HEK293 (cell line): ENCODE results near the gene STOX1.
A peak's percentile ranks its signal among the peaks of the same experiment; 100 is the strongest.

Experiments
- CTCF ChIA-PET: fragments of 350-600 bp; formaldehyde crosslinking; extraction: SDS; loops from one replicate; lab custom pipeline; 2021; ENCODE audit warnings: antibody characterized with exemption; lab: Yijun Ruan, JAX
- POLR2A ChIA-PET: fragments of 300-600 bp; formaldehyde crosslinking; extraction: SDS; loops from one replicate; lab custom pipeline; 2020; ENCODE audit warnings: antibody characterized with exemption, inconsistent platforms; lab: Yijun Ruan, JAX
- H3K27ac ChIP-seq: fragments of 200-500 bp; sonication (Bioruptor generic); 2 replicates; pipeline ENCODE4 v1.5.1; 2014; ENCODE audit warnings: low read depth, low read length, control low read depth, inconsistent platforms; ENCODE audit errors: extremely low read depth
- H3K36me3 ChIP-seq, 2 experiments: fragments of 200-500 bp in 1 of 2; sonication (Bioruptor generic) in 1 of 2; 1 replicate in 1 of 2; 2 replicates in 1 of 2; pipeline ENCODE4 v1.5.1; 2014 to 2017; ENCODE audit warnings: inconsistent platforms in 2 of 2, low read length in 2 of 2; ENCODE audit not compliant: control insufficient read depth in 2 of 2, insufficient read depth in 1 of 2
- H3K4me1 ChIP-seq: fragments of 200-500 bp; sonication (Bioruptor generic); 2 replicates; pipeline ENCODE4 v1.5.1; 2014; ENCODE audit warnings: mild to moderate bottlenecking, low read length, inconsistent platforms; ENCODE audit not compliant: control insufficient read depth, insufficient read depth
- H3K4me3 ChIP-seq: 2 replicates; pipeline ENCODE4 v1.5.1; 2011; ENCODE audit warnings: low read depth, mild to moderate bottlenecking, control low read depth, low read length, moderate library complexity
- H3K9me3 ChIP-seq: fragments of 200-500 bp; sonication (Bioruptor generic); 2 replicates; pipeline ENCODE4 v1.5.1; 2014; ENCODE audit warnings: low read depth, low read length, inconsistent platforms; ENCODE audit not compliant: control insufficient read depth, insufficient read depth
- IKZF3 ChIP-seq: fragments of 450-650 bp; IDR thresholded peaks from 2 replicates; pipeline ENCODE4 v1.5.0; 2018; ENCODE audit warnings: missing biosample characterization, mild to moderate bottlenecking, missing genetic modification characterization, moderate library complexity
- PRDM6 ChIP-seq: fragments of 450-650 bp; formaldehyde crosslinking; IDR thresholded peaks from 2 replicates; pipeline ENCODE4 v1.5.1; 2017; ENCODE audit warnings: missing biosample characterization, missing genetic modification characterization
- TRIM28 ChIP-seq: IDR thresholded peaks from 2 replicates; pipeline ENCODE4 v1.6.1; 2011; ENCODE audit warnings: low read length, control low read depth, borderline replicate concordance
- ZBTB11 ChIP-seq: fragments of 450-650 bp; formaldehyde crosslinking; conservative IDR thresholded peaks from 2 replicates; pipeline ENCODE4 v1.5.1; 2016; ENCODE audit warnings: low read depth, missing biosample characterization, missing genetic modification characterization
- ZBTB17 ChIP-seq: fragments of 450-650 bp; formaldehyde crosslinking; IDR thresholded peaks from 2 replicates; pipeline ENCODE4 v1.5.1; 2016; ENCODE audit warnings: missing biosample characterization, missing genetic modification characterization
- ZEB2 ChIP-seq: fragments of 450-650 bp; formaldehyde crosslinking; IDR thresholded peaks from 2 replicates; pipeline ENCODE4 v1.5.1; 2016; ENCODE audit warnings: missing biosample characterization, missing genetic modification characterization
- ZFP69B ChIP-seq: fragments of 450-650 bp; formaldehyde crosslinking; IDR thresholded peaks from 2 replicates; pipeline ENCODE4 v1.5.1; 2016; ENCODE audit warnings: missing biosample characterization, missing genetic modification characterization
- ZIC2 ChIP-seq: fragments of 450-650 bp; formaldehyde crosslinking; IDR thresholded peaks from 2 replicates; pipeline ENCODE4 v1.5.1; 2016; ENCODE audit warnings: missing biosample characterization, missing genetic modification characterization
- ZNF175 ChIP-seq: fragments of 450-650 bp; formaldehyde crosslinking; IDR thresholded peaks from 2 replicates; pipeline ENCODE4 v1.5.1; 2016; ENCODE audit warnings: missing biosample characterization, missing genetic modification characterization
- ZNF214 ChIP-seq: fragments of 450-650 bp; formaldehyde crosslinking; IDR thresholded peaks from 2 replicates; pipeline ENCODE4 v1.5.1; 2017; ENCODE audit warnings: missing biosample characterization, mild to moderate bottlenecking, missing genetic modification characterization, borderline replicate concordance
- ZNF473 ChIP-seq: fragments of 450-650 bp; formaldehyde crosslinking; IDR thresholded peaks from 2 replicates; pipeline ENCODE4 v1.5.1; 2017; ENCODE audit warnings: missing biosample characterization, missing genetic modification characterization
- ZNF660 ChIP-seq: fragments of 450-650 bp; IDR thresholded peaks from 2 replicates; pipeline ENCODE4 v1.5.1; 2018; ENCODE audit warnings: missing biosample characterization, mild to moderate bottlenecking, missing genetic modification characterization
- ZNF701 ChIP-seq: fragments of 450-650 bp; formaldehyde crosslinking; IDR thresholded peaks from 2 replicates; pipeline ENCODE4 v1.5.1; 2016; ENCODE audit warnings: missing biosample characterization, missing genetic modification characterization
- ZNF747 ChIP-seq: fragments of 450-650 bp; formaldehyde crosslinking; IDR thresholded peaks from 2 replicates; pipeline ENCODE4 v1.5.1; 2016; ENCODE audit warnings: missing biosample characterization, missing genetic modification characterization
- ZNF843 ChIP-seq: fragments of 450-650 bp; formaldehyde crosslinking; IDR thresholded peaks from 2 replicates; pipeline ENCODE4 v1.5.1; 2016; ENCODE audit warnings: missing biosample characterization, missing genetic modification characterization
- TF ChIP-seq, protein P1 (sequence below): fragments of 450-650 bp; formaldehyde crosslinking; conservative IDR thresholded peaks from 2 replicates; pipeline ENCODE4 v1.5.1; 2016; ENCODE audit warnings: low read depth, missing biosample characterization, missing genetic modification characterization
- TF ChIP-seq, protein P2 (sequence below): fragments of 450-650 bp; IDR thresholded peaks from 2 replicates; pipeline ENCODE4 v1.5.1; 2018; ENCODE audit warnings: missing biosample characterization, mild to moderate bottlenecking, missing genetic modification characterization

STOX1 gene

DNA sequence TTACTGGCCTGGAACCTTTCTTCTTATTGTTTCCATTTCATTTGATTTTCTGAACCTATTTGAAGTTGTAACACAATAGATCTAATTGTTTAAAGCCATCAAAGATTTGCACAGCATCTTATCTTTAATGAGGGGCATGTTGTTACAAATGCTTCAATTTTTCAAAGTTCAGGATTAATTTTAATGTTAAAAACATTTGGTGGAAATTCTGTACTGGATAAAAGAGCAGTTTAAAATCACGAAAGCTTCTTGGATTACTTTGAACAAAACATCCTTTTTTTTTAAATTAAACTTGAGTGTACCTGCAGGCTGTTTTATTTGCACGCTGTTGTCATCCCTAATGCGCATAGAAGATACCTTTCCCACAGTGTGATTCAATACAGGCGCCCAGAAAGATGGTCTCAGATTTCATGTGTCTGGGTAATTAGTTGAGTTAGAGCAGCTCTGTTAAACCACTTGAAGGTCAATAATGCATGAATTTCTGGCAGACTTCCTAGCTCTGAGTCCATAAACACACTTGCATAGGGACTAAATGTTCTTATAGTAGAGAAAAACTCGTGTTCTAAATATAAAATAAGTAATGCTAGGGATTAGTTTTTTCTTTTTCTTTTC, 44.5 kb downstream of the STOX1 start (continued):
- TF ChIP-seq ZBTB11 (no peak), ZFP69B (peak; percentile 59; the same call in 1 of the 2 replicates), IKZF3 (tag by site-specific recombination) (peak; percentile 95), ZNF701 (tag by site-specific recombination) (no peak)

- ChIA-PET POLR2A (interaction anchor here (0.8 kb wide), 1 partner anchor 74 kb away, joined by 6 read pairs; no protein-coding TSS in a partner anchor), CTCF (interaction anchor here (0.6 kb wide), 2 partner anchors 16 to 76 kb away, joined by 3 read pairs; no protein-coding TSS in a partner anchor)
- Histone ChIP-seq H3K4me1 (peaks cover 19% of the 10 kb centered on the region), H3K36me3 (no peaks in the 10 kb centered on the region), H3K27ac (no peak overlapping the region), H3K9me3 (no peaks in the 10 kb centered on the region), H3K4me3 (no peak overlapping the region)
- TF ChIP-seq, protein P1, sequence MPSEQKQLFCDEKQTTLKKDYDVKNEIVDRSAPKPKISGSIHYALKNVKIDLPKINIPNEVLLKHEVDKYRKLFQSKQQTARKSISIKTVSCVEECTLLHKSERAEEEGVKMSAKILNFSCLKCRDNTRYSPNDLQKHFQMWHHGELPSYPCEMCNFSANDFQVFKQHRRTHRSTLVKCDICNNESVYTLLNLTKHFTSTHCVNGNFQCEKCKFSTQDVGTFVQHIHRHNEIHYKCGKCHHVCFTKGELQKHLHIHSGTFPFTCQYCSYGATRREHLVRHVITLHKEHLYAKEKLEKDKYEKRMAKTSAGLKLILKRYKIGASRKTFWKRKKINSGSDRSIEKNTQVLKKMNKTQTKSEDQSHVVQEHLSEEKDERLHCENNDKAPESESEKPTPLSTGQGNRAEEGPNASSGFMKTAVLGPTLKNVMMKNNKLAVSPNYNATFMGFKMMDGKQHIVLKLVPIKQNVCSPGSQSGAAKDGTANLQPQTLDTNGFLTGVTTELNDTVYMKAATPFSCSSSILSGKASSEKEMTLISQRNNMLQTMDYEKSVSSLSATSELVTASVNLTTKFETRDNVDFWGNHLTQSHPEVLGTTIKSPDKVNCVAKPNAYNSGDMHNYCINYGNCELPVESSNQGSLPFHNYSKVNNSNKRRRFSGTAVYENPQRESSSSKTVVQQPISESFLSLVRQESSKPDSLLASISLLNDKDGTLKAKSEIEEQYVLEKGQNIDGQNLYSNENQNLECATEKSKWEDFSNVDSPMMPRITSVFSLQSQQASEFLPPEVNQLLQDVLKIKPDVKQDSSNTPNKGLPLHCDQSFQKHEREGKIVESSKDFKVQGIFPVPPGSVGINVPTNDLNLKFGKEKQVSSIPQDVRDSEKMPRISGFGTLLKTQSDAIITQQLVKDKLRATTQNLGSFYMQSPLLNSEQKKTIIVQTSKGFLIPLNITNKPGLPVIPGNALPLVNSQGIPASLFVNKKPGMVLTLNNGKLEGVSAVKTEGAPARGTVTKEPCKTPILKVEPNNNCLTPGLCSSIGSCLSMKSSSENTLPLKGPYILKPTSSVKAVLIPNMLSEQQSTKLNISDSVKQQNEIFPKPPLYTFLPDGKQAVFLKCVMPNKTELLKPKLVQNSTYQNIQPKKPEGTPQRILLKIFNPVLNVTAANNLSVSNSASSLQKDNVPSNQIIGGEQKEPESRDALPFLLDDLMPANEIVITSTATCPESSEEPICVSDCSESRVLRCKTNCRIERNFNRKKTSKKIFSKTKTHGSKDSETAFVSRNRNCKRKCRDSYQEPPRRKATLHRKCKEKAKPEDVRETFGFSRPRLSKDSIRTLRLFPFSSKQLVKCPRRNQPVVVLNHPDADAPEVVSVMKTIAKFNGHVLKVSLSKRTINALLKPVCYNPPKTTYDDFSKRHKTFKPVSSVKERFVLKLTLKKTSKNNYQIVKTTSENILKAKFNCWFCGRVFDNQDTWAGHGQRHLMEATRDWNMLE (tag by site-specific recombination): no peak
- TF ChIP-seq ZBTB17 (tag by site-specific recombination) (peak; percentile 39; the same call in 1 of the 2 replicates), PRDM6 (tag by site-specific recombination) (0 out of 2 replicates have a peak, but pooled peaks have one; percentile 15)
Observed at GRCh38 chr10:68876246-68877138, 49.2 kb downstream of the STOX1 start.

DNA sequence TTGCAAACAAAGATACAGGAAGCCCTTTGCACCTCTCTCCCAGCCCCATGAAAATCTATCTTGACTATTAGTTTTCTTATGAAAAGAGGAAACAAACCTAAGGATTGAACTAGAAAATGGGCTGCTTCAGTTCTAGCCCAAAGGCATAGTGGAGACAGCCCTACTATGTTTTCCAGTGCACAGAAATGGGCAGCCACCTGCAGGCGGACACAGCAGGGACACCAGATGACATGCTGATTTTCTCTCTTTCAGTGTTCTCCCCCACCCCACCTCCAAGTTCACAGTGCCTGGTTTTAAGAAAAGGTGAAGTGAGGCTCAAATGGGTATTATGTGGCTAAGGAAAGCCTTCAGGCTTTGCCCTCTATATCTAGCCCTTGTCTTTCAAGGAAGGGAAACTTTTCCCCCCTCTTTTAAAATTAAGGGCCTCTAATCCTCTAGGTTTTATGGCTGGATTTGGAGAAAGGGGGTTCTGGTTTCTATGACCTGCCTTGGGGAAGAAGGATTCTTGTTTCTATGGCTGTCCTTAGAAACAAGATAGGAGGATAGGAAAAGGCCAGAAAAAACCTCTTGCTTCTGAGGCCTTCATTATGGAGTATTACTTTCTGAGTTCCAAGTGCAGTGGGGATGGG, 50.3 kb downstream of the STOX1 start:
- TF ChIP-seq, protein P2, sequence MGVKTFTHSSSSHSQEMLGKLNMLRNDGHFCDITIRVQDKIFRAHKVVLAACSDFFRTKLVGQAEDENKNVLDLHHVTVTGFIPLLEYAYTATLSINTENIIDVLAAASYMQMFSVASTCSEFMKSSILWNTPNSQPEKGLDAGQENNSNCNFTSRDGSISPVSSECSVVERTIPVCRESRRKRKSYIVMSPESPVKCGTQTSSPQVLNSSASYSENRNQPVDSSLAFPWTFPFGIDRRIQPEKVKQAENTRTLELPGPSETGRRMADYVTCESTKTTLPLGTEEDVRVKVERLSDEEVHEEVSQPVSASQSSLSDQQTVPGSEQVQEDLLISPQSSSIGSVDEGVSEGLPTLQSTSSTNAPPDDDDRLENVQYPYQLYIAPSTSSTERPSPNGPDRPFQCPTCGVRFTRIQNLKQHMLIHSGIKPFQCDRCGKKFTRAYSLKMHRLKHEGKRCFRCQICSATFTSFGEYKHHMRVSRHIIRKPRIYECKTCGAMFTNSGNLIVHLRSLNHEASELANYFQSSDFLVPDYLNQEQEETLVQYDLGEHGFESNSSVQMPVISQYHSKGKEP: no peak
- TF ChIP-seq ZNF214 (tag by site-specific recombination) (no peak), ZNF175 (no peak), ZEB2 (tag by site-specific recombination) (no peak), ZIC2 (tag by site-specific recombination) (peak; percentile 66), ZNF747 (tag by site-specific recombination) (no peak), ZNF473 (tag by site-specific recombination) (no peak), TRIM28 (no peak), ZNF660 (peak; percentile 33; the same call in 1 of the 2 replicates), ZNF843 (tag by site-specific recombination) (no peak)
- ChIA-PET POLR2A (no interaction called here), CTCF (no interaction called here)
- peaks cover 14% of the 10 kb centered on the region for H3K4me1 ChIP-seq
- H3K9me3 ChIP-seq: no peaks in the 10 kb centered on the region
- no peak overlapping the region for H3K4me3 ChIP-seq
- no peaks in the 10 kb centered on the region for H3K36me3 ChIP-seq
- H3K27ac ChIP-seq: no peak overlapping the region
